Adrenal gland (tissue), 5 donors: ENCODE data around the gene CHST6.

ENCODE experiments used
- POLR2A ChIP-seq, 2 donors: fragments of 450-650 bp; IDR thresholded peaks; one replicate each; pipeline ENCODE4 v1.6.1; 2017; ENCODE audit warnings: antibody characterized with exemption in 2 of 2, mild to moderate bottlenecking in 2 of 2, moderate library complexity in 1 of 2
- TF ChIP-seq, protein P1 (sequence below), 6 experiments: fragments of 450-650 bp in 4 of 6; fragments of 200-600 bp in 2 of 6; sonication (generic) in 1 of 6; IDR thresholded peaks; 1 replicate in 5 of 6; 2 replicates in 1 of 6; pipeline versions ENCODE4 v1.5.1 to v1.8.0; 2016 to 2021; ENCODE audit warnings: antibody characterized with exemption in 6 of 6, mild to moderate bottlenecking in 2 of 6, moderate library complexity in 1 of 6
- donor health status: DM: no; HTN: no; CAD: no.

DNA sequence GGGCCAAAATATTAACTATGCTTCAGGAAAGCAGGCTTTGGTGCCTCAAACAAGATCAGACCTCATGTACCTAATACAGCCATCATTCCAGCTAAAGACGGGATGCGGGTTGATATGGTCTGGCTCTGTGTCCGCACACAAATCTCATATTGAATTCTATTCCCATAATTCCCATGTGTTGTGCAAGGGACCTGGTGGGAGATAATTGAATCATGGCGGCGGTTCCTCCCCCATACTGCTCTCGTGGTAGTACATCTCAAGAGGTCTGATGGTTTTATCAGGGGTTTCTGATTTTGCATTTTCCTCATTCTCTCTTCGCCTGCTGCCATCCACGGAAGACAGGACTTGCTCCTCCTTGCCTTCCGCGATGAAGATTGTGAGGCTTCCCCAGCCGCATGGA, 19.1 kb upstream of the CHST6 start:
- TF ChIP-seq, protein P1, sequence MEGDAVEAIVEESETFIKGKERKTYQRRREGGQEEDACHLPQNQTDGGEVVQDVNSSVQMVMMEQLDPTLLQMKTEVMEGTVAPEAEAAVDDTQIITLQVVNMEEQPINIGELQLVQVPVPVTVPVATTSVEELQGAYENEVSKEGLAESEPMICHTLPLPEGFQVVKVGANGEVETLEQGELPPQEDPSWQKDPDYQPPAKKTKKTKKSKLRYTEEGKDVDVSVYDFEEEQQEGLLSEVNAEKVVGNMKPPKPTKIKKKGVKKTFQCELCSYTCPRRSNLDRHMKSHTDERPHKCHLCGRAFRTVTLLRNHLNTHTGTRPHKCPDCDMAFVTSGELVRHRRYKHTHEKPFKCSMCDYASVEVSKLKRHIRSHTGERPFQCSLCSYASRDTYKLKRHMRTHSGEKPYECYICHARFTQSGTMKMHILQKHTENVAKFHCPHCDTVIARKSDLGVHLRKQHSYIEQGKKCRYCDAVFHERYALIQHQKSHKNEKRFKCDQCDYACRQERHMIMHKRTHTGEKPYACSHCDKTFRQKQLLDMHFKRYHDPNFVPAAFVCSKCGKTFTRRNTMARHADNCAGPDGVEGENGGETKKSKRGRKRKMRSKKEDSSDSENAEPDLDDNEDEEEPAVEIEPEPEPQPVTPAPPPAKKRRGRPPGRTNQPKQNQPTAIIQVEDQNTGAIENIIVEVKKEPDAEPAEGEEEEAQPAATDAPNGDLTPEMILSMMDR (IDR thresholded peaks at IDR 0.05): no peak
- no peak for TF ChIP-seq POLR2A (IDR thresholded peaks at IDR 0.05)
